ENCODE results near the gene HBG1. TPM values are rescaled to one million over a fixed set of nuclear protein-coding genes. Genes with fewer than 3 reads are reported as not detected.

Gene HBG1
- total and polyA plus RNA-seq, 2 donors (not counting 3 experiments of a cell fraction or from before 2014, with no cell fraction given) = 0.72 TPM; not detected in 1

DNA sequence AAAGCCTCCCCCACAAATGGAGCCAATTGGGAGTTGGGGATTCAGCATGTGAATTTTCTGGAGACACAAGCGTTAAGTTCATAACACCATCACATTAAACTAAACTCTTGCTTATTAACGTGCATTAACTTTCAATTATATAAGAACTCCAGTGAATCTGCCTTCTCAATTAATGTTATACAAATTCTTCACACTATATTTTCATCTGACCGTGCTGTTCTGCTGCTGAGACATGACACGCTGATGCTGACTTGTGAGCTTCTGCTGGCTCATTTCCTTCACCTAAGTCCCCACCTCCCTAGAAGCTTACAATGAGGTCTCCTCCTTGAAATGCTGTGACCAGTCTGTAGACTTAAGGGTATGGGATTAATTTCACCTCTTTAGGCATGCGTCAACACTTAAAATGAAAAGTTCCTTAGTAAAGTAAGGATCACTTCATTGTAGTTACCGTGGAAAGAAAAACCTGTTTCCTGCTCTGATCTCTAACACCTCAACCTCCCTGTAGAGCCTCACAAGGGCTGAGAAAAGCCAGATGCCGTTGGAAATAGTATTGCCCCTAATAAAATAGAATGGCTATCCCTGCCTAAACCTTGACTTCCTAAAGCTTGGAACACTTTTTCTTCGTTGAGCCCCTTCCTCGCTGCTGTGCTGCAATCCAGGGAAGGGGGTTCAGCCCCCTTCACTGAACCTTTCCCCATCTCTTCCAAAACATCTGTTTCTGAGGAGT is 2.7 kb upstream of the HBG1 start:
- Histone ChIP-seq H2AFZ (ENCODE audit: low read depth, low read length) (no peak overlapping the region), H3K4me2 (ENCODE audit: insufficient read depth, low read length) (no peak overlapping the region), H3K27ac (ENCODE audit: insufficient read depth, low read depth, low read length) (no peak overlapping the region), H3K4me3 (replicated peaks in 1 of 3; ENCODE audit: insufficient read depth in 1 of 3, low read depth in 1 of 3, low read length in 3 of 3) (no peak overlapping the region), H3K27me3 (ENCODE audit: control insufficient read depth in 2 of 2, insufficient read depth in 2 of 2, low read length in 2 of 2) (no peaks in the 10 kb centered on the region), H3K9me1 (replicated peaks; ENCODE audit: control insufficient read depth, extremely low read depth, insufficient read depth, low read length) (no peaks in the 10 kb centered on the region), H3K9me3 (replicated peaks; ENCODE audit: control insufficient read depth, insufficient read depth, low read length) (no peaks in the 10 kb centered on the region), H3K36me3 (ENCODE audit: control insufficient read depth in 2 of 2, extremely low read depth in 1 of 2, insufficient read depth in 2 of 2, low read length in 2 of 2) (no peaks in the 10 kb centered on the region), H4K20me1 (replicated peaks; ENCODE audit: control insufficient read depth, extremely low read depth, insufficient read depth, low read length) (no peaks in the 10 kb centered on the region), H3K79me2 (ENCODE audit: control insufficient read depth, insufficient read depth, low read length) (no peaks in the 10 kb centered on the region), H3K9ac (replicated peaks; ENCODE audit: extremely low read depth, insufficient read depth, low read length) (no peak overlapping the region), H3K4me1 (ENCODE audit: control insufficient read depth, extremely low read depth, insufficient read depth, low read length) (no peaks in the 10 kb centered on the region)
- FAIRE-seq (no peak), DNase-seq (ENCODE audit: low read depth, low spot score) (no peak)
- CTCF ChIA-PET = no interaction called here
- dilution Hi-C loops (cut with MboI; ENCODE audit: extremely low pct_ligation_motif_present, low sequenced_read_pairs) = no loop called here
- BruUV-seq (replicated peaks) = no TSS peak
- intact Hi-C loops (cut with micrococcal nuclease) = no loop called here
- TF ChIP-seq, protein P1, sequence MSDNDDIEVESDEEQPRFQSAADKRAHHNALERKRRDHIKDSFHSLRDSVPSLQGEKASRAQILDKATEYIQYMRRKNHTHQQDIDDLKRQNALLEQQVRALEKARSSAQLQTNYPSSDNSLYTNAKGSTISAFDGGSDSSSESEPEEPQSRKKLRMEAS (IDR thresholded peaks at IDR 0.05; ENCODE audit: insufficient read depth, insufficient read length) = no peak
- no peak for TF ChIP-seq POLR2AphosphoS5 (IDR thresholded peaks at IDR 0.05; ENCODE audit: insufficient read depth, low read depth, low read length)
- TF ChIP-seq GATA2 (IDR thresholded peaks at IDR 0.05; ENCODE audit: insufficient read depth, insufficient read length, low read depth, low read length) = no peak
- TF ChIP-seq JUN (IDR thresholded peaks at IDR 0.05; ENCODE audit: borderline replicate concordance, insufficient read depth, insufficient read length, low read depth) = no peak
- TF ChIP-seq FOS (IDR thresholded peaks at IDR 0.05; ENCODE audit: borderline replicate concordance, insufficient read depth, low read length) = no peak
- TF ChIP-seq, protein P2, sequence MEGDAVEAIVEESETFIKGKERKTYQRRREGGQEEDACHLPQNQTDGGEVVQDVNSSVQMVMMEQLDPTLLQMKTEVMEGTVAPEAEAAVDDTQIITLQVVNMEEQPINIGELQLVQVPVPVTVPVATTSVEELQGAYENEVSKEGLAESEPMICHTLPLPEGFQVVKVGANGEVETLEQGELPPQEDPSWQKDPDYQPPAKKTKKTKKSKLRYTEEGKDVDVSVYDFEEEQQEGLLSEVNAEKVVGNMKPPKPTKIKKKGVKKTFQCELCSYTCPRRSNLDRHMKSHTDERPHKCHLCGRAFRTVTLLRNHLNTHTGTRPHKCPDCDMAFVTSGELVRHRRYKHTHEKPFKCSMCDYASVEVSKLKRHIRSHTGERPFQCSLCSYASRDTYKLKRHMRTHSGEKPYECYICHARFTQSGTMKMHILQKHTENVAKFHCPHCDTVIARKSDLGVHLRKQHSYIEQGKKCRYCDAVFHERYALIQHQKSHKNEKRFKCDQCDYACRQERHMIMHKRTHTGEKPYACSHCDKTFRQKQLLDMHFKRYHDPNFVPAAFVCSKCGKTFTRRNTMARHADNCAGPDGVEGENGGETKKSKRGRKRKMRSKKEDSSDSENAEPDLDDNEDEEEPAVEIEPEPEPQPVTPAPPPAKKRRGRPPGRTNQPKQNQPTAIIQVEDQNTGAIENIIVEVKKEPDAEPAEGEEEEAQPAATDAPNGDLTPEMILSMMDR (IDR thresholded peaks at IDR 0.05; ENCODE audit: extremely low read depth in 1 of 2, insufficient read depth in 1 of 2, low read depth in 1 of 2, low read length in 2 of 2) = no peak
- TF ChIP-seq EZH2 (IDR thresholded peaks at IDR 0.05; ENCODE audit: borderline replicate concordance, low read depth, low read length, severe bottlenecking) = no peak
- TF ChIP-seq POLR2A (IDR thresholded peaks at IDR 0.05; ENCODE audit: low read depth, low read length) = no peak
- no peak for TF ChIP-seq MYC (IDR thresholded peaks at IDR 0.05; ENCODE audit: low read depth, low read length)
- POLR2A ChIA-PET = no interaction called here

Measured in endothelial cell of umbilical vein (primary cell).